GM12878 (cell line): ENCODE data around the gene COQ6.

ENCODE experiments used
- CHD4 ChIP-seq: fragments of 200-600 bp; sonication (generic); IDR thresholded peaks from 2 replicates; pipeline ENCODE4 v1.6.1; 2016; ENCODE audit warnings: mild to moderate bottlenecking
- CREB1 ChIP-seq: IDR thresholded peaks from 2 replicates; pipeline ENCODE4 v1.6.1; 2012; ENCODE audit warnings: low read depth, mild to moderate bottlenecking, inconsistent platforms
- CTCF ChIP-seq, 3 experiments: IDR thresholded peaks in 2 of 3; conservative IDR thresholded peaks in 1 of 3; 2 replicates each; pipeline ENCODE4 v1.5.1; 2011; ENCODE audit warnings: low read depth in 3 of 3, low read length in 3 of 3, mild to moderate bottlenecking in 3 of 3, control low read depth in 2 of 3, moderate library complexity in 2 of 3, inconsistent platforms in 1 of 3, mixed read lengths in 1 of 3; ENCODE audit not compliant: control insufficient read depth in 2 of 3, insufficient read depth in 1 of 3; ENCODE audit errors: extremely low read depth in 1 of 3
- E2F4 ChIP-seq: IDR thresholded peaks from 2 replicates; pipeline ENCODE4 v1.6.1; 2012; ENCODE audit warnings: low read depth, low read length, improper control_type of control experiment
- FOXK2 ChIP-seq: fragments of 450-650 bp; IDR thresholded peaks from 2 replicates; pipeline ENCODE4 v1.6.1; 2017; ENCODE audit warnings: mild to moderate bottlenecking, moderate library complexity
- MAX ChIP-seq: IDR thresholded peaks from 2 replicates; pipeline ENCODE4 v1.6.1; 2012; ENCODE audit warnings: low read depth, low read length, improper control_type of control experiment
- POLR2AphosphoS5 ChIP-seq: IDR thresholded peaks from 2 replicates; pipeline ENCODE4 v1.6.1; 2011; ENCODE audit warnings: mild to moderate bottlenecking, low read length, inconsistent platforms
- SMC3 ChIP-seq: IDR thresholded peaks from 2 replicates; pipeline ENCODE4 v1.6.1; 2011; ENCODE audit warnings: low read length, improper control_type of control experiment, borderline replicate concordance
- TAF1 ChIP-seq: IDR thresholded peaks from 2 replicates; pipeline ENCODE4 v1.6.1; 2011; ENCODE audit warnings: mild to moderate bottlenecking, low read depth, low read length, borderline replicate concordance
- YY1 ChIP-seq: IDR thresholded peaks from 2 replicates; pipeline ENCODE4 v1.6.1; 2011; ENCODE audit warnings: low read depth, mild to moderate bottlenecking, low read length

GRCh38 chr14:73991092-73991491, 41.0 kb downstream of the COQ6 start:
- TF ChIP-seq SMC3 (no peak), YY1 (no peak), FOXK2 (no peak), MAX (no peak), CTCF (IDR thresholded peaks at IDR 0.05 in 2 of 3, conservative IDR thresholded peaks at IDR 0.05 in 1 of 3; ENCODE audit: control insufficient read depth in 2 of 3, extremely low read depth in 1 of 3, insufficient read depth in 1 of 3, low read depth in 3 of 3, low read length in 3 of 3) (no peak), CHD4 (no peak), TAF1 (no peak), E2F4 (no peak), CREB1 (no peak), POLR2AphosphoS5 (no peak)
